ENCODE data around the gene STARD5.

DNA sequence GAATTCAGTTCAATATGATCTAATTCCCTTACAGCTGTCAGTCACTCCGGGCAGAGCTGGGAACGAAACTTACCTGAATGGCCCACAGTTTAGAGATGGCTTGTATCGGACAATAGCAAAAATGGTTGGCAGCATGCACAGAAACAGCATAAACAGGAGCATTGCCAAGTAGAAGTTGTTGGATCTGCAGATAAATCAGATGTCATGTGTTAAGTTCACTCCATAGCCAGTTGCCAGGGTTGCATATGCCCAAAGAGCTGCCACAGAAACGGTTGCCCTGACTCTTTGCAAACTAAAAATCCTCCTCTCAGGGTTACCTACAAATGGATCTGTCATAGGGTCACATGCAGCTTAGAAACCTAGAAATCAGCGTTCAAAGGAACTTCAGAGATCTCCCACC is 15.4 kb upstream of the STARD5 start:
- TF ChIP-seq, protein P1, sequence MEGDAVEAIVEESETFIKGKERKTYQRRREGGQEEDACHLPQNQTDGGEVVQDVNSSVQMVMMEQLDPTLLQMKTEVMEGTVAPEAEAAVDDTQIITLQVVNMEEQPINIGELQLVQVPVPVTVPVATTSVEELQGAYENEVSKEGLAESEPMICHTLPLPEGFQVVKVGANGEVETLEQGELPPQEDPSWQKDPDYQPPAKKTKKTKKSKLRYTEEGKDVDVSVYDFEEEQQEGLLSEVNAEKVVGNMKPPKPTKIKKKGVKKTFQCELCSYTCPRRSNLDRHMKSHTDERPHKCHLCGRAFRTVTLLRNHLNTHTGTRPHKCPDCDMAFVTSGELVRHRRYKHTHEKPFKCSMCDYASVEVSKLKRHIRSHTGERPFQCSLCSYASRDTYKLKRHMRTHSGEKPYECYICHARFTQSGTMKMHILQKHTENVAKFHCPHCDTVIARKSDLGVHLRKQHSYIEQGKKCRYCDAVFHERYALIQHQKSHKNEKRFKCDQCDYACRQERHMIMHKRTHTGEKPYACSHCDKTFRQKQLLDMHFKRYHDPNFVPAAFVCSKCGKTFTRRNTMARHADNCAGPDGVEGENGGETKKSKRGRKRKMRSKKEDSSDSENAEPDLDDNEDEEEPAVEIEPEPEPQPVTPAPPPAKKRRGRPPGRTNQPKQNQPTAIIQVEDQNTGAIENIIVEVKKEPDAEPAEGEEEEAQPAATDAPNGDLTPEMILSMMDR (IDR thresholded peaks at IDR 0.05): no peak
- TF ChIP-seq EP300 (IDR thresholded peaks at IDR 0.05): no peak
- no peak for TF ChIP-seq POLR2A (IDR thresholded peaks at IDR 0.05)
- TF ChIP-seq POLR2AphosphoS5 (IDR thresholded peaks at IDR 0.05): no peak
